Mesendoderm (in vitro differentiated cells): ENCODE measurements around the gene UBE2V1.
A peak's percentile ranks its signal among the peaks of the same experiment; 100 is the strongest.

Experiments
- DNase-seq: peaks from one replicate; pipeline ENCODE4 v3.0.0; 2013
- H2AK5ac ChIP-seq: 2 replicates; pipeline ENCODE4 v1.6.1; 2013; ENCODE audit warnings: low read length, inconsistent platforms
- H2BK120ac ChIP-seq: 2 replicates; pipeline ENCODE4 v1.6.1; 2013; ENCODE audit warnings: low read depth, mild to moderate bottlenecking, low read length, moderate library complexity, mixed read lengths
- H2BK15ac ChIP-seq: replicated peaks from 2 replicates; pipeline ENCODE4 v1.6.1; 2013; ENCODE audit warnings: low read depth, mild to moderate bottlenecking, moderate library complexity
- H2BK5ac ChIP-seq: 2 replicates; pipeline ENCODE4 v1.6.1; 2013; ENCODE audit warnings: low read length, inconsistent platforms
- H3K18ac ChIP-seq: 2 replicates; pipeline ENCODE4 v1.6.1; 2013; ENCODE audit warnings: mild to moderate bottlenecking, low read length, mixed read lengths
- H3K23ac ChIP-seq: one replicate; pipeline ENCODE4 v1.6.1; 2013; ENCODE audit warnings: low read length
- H3K27ac ChIP-seq: 2 replicates; pipeline ENCODE4 v1.5.1; 2013; ENCODE audit warnings: low read depth, mild to moderate bottlenecking, inconsistent platforms, low read length, moderate library complexity
- H3K27me3 ChIP-seq: 2 replicates; pipeline ENCODE4 v1.6.1; 2013; ENCODE audit warnings: low read length, control low read depth, mild to moderate bottlenecking, inconsistent platforms; ENCODE audit not compliant: insufficient read depth, poor library complexity
- H3K36me3 ChIP-seq: 2 replicates; pipeline ENCODE4 v1.6.1; 2013; ENCODE audit warnings: low read length, inconsistent platforms; ENCODE audit not compliant: control insufficient read depth, insufficient read depth
- H3K4ac ChIP-seq: one replicate; pipeline ENCODE4 v1.6.1; 2013; ENCODE audit warnings: low read depth, mild to moderate bottlenecking, low read length, moderate library complexity
- H3K4me1 ChIP-seq: 2 replicates; pipeline ENCODE4 v1.6.1; 2013; ENCODE audit warnings: low read depth, low read length, inconsistent platforms; ENCODE audit not compliant: control insufficient read depth
- H3K4me2 ChIP-seq: 2 replicates; pipeline ENCODE4 v1.6.1; 2013; ENCODE audit warnings: low read length
- H3K4me3 ChIP-seq: 2 replicates; pipeline ENCODE4 v1.5.1; 2013; ENCODE audit warnings: mild to moderate bottlenecking, low read length
- H3K56ac ChIP-seq: one replicate; pipeline ENCODE4 v1.6.1; 2013; ENCODE audit warnings: low read length
- H3K79me1 ChIP-seq: 2 replicates; pipeline ENCODE4 v1.6.1; 2013; ENCODE audit warnings: low read length, inconsistent platforms
- H3K79me2 ChIP-seq: 2 replicates; pipeline ENCODE4 v1.6.1; 2013; ENCODE audit warnings: mild to moderate bottlenecking, low read length; ENCODE audit not compliant: control insufficient read depth, insufficient read depth
- H3K9ac ChIP-seq: 2 replicates; pipeline ENCODE4 v1.6.1; 2013; ENCODE audit warnings: low read length, inconsistent platforms
- H4K5ac ChIP-seq: one replicate; pipeline ENCODE4 v1.6.1; 2013; ENCODE audit warnings: low read length
- H4K8ac ChIP-seq: one replicate; pipeline ENCODE4 v1.6.1; 2013; ENCODE audit warnings: low read depth, mild to moderate bottlenecking, control low read depth, low read length, moderate library complexity
- WGBS: extraction: QIAGEN DNeasy Blood & Tissue Kit; methylation state at CpG from one replicate; pipeline ENCODE4 v1.1.7; 2013; ENCODE audit warnings: low lambda C conversion rate, missing lambda C conversion rate; ENCODE audit not compliant: insufficient coverage; ENCODE audit errors: extremely low coverage; 5-methylcytosine and 5-hydroxymethylcytosine counted together

Gene UBE2V1

DNA sequence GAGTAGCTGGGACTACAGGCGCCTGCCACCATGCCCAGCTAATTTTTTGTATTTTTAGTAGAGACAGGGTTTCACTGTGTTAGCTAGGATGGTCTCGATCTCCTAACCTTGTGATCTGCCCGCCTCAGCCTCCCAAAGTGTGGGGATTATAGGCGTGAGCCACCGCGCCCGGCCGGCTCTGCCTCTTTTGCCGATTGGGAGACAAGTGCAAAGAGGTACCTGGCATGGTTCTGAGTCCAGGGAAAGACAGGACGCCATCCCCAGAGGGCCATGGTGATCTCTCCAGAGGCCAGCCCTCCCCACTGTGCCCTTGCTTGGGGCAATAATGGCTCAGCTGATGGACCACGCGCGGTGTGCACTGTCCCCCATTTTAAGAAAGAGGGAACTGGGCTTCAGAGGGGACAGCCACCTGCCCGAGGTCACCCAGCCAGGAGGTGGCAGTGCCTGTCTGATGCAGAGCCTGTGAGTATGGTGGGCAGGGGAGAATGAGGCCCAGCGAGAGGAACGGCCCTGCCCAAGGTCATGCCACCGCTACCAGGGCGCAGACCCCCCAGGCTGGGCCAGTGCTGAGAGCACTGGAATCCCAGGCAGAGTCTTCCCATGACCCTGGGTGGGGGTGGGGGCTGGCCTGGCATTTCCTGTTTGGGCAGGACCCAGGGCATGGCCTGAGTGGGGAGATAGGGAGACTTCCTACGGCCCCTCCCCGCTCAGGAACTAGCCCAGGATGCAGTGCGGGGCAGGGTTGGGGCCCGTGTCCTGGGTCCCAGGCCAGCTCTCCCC, 69.2 kb downstream of the UBE2V1 start:
- Histone ChIP-seq H3K18ac (no peak overlapping the region), H3K36me3 (no peaks in the 10 kb centered on the region), H2BK120ac (no peak overlapping the region), H3K27me3 (no peaks in the 10 kb centered on the region), H2BK5ac (no peak overlapping the region), H4K5ac (no peak overlapping the region), H2AK5ac (no peak overlapping the region), H2BK15ac (no peak overlapping the region), H3K27ac (no peak overlapping the region), H4K8ac (no peak overlapping the region), H3K23ac (peak overlapping the region; percentile 6), H3K4ac (no peak overlapping the region), H3K79me1 (no peaks in the 10 kb centered on the region), H3K4me1 (no peaks in the 10 kb centered on the region), H3K9ac (no peak overlapping the region), H3K4me2 (no peak overlapping the region), H3K79me2 (no peaks in the 10 kb centered on the region), H3K4me3 (no peak overlapping the region), H3K56ac (peak overlapping the region; percentile 19)
- no peak for DNase-seq
- no CpG with 5 or more reads among the region's 22 CpGs for WGBS

DNA sequence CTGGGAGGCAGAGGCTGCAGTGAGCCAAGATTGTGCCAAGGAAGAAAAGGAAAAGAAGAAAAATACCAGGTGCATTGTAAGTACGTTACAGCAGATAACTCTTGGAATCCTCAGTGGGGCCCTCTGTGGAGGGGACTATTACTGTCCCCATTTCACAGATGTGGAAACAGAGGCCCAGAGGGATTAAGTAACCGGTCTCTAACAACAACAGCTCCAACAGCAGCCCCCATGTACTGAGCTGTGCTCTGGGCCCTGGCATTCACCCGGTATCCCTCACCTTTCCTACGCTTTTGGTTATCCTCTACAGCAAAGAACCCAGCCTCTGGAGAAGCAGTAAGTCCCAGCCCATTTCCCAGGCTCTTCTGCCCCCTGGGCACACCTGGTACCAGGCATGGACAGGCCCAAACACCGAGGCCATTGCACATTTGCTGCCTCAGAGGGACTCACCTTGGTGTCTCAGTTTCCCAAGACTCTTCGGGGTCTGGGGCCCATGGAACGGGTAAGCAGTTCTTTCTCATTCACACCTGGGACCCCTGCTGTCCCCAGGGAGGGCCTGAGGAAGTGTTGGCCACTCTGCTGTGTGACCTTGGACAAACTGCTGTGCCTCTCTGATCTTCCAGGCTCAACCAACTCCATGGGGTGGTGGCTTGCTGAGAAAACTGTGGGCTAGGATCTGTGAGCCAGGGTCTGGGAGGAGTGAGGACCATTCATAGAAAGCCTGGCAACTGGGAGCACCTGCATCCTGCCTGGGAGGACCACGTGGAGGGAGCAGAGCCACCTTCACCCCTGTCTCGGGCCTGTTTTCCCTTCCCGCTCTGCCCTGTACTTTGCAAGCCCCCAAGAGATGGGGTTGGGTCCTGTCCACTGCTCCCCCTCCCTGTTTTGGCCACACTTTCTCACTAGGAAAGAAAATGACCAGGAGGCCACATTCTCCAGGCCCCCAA, 70.3 kb downstream of the UBE2V1 start:
- H3K36me3 ChIP-seq, result no peaks in the 10 kb centered on the region
- H3K79me1 ChIP-seq, result no peaks in the 10 kb centered on the region
- WGBS, result no CpG with 5 or more reads among the region's 10 CpGs
- H3K4me2 ChIP-seq, result no peak overlapping the region
- H3K18ac ChIP-seq, result no peak overlapping the region
- H2BK120ac ChIP-seq, result no peak overlapping the region
- H3K27me3 ChIP-seq, result no peaks in the 10 kb centered on the region
- no peak overlapping the region for H2BK5ac ChIP-seq
- DNase-seq, result no peak
- no peak overlapping the region for H3K4me3 ChIP-seq
- H2AK5ac ChIP-seq, result no peak overlapping the region
- no peak overlapping the region for H4K5ac ChIP-seq
- no peak overlapping the region for H2BK15ac ChIP-seq
- H3K23ac ChIP-seq, result no peak overlapping the region
- no peak overlapping the region for H3K4ac ChIP-seq
- H3K9ac ChIP-seq, result no peak overlapping the region
- H3K27ac ChIP-seq, result no peak overlapping the region
- no peaks in the 10 kb centered on the region for H3K4me1 ChIP-seq
- H3K56ac ChIP-seq, result no peak overlapping the region
- H4K8ac ChIP-seq, result no peak overlapping the region
- no peaks in the 10 kb centered on the region for H3K79me2 ChIP-seq

DNA sequence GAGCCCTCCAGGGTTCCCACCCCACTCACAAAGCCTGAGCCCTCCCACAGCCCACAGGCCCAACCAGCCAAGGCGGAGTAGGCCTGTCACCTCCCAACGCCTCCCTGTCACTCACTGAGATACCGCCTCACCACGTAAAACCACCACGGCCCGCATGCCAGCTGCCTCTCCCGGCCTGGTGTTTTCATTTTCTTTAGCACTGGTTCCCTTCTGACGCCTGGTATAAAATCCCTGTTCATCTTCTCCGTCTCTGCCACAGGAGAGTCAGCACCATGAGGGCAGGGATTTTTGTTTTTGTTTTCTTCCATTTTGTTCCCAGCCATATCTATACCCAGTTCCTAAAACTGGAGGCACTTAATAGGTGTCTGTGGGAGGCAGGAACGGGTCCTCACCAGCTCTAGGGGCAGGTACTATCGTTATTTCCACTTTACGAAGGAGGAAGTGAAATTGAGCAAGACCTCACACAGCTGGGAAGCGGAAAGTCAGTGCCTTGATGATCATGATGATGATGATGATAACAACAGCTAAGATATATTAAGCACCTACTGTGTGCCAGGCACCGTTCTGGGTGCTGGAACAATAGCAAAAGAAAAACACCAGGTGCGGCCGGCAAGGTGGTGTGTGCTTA, 71.6 kb downstream of the UBE2V1 start:
- H3K36me3 ChIP-seq, result no peaks in the 10 kb centered on the region
- peak overlapping the region; percentile 37 for H2BK5ac ChIP-seq
- H3K56ac ChIP-seq, result peak overlapping the region; percentile 70
- H2BK120ac ChIP-seq, result no peak overlapping the region
- H3K4ac ChIP-seq, result no peak overlapping the region
- DNase-seq, result no peak
- H3K79me1 ChIP-seq, result no peaks in the 10 kb centered on the region
- peak overlapping the region; percentile 52 for H3K23ac ChIP-seq
- H3K4me2 ChIP-seq, result no peak overlapping the region
- H4K8ac ChIP-seq, result no peak overlapping the region
- no CpG with 5 or more reads among the region's 16 CpGs for WGBS
- no peak overlapping the region for H3K27ac ChIP-seq
- no peak overlapping the region for H2AK5ac ChIP-seq
- H3K9ac ChIP-seq, result peak overlapping the region; percentile 24
- no peak overlapping the region for H4K5ac ChIP-seq
- H3K79me2 ChIP-seq, result no peaks in the 10 kb centered on the region
- no peak overlapping the region for H2BK15ac ChIP-seq
- H3K4me1 ChIP-seq, result no peaks in the 10 kb centered on the region
- H3K4me3 ChIP-seq, result no peak overlapping the region
- no peaks in the 10 kb centered on the region for H3K27me3 ChIP-seq
- no peak overlapping the region for H3K18ac ChIP-seq

DNA sequence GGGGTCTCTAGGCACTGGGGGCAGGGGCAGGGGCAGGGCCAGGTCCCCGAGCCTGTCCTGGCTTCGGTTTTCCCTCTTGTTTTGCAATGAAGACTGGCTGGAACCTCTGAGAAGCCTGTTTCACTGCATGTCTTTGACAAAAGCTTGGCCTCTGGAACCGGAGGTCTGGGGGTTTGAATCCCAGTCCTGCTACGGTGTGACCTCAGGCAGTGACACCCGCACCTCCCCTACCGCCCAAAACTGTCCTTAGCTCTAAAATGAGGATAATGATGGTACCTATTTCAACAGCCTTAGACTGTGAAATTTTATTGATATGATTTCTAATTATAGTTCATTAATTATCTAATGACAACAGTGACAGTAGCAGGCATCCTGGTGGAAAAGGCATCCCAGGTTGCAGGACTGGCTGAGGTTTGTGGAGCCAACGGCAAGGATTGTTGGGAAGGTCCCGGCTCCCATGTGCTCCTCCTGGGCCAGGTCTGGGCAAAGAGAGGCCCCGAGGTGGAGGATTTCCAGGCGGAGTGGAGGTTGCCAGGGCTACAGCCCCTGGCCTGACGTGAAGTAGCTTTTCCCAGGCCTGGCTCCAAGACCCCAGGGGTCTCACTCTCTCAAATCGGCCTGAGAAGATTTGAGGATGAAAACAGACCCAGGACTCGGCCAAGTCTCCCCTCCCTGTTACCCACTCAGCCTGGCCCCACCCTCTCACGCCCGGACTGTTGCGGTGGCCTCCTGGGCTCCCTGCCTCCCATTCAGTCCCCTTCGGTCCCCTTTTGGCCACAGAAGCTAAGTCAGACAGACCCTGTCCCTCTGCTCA, 72.3 kb downstream of the UBE2V1 start:
- no peak overlapping the region for H2BK120ac ChIP-seq
- H3K4me1 ChIP-seq, result no peaks in the 10 kb centered on the region
- H3K79me2 ChIP-seq, result no peaks in the 10 kb centered on the region
- H3K79me1 ChIP-seq, result no peaks in the 10 kb centered on the region
- no peak overlapping the region for H2AK5ac ChIP-seq
- no peak overlapping the region for H3K4me2 ChIP-seq
- no peaks in the 10 kb centered on the region for H3K36me3 ChIP-seq
- DNase-seq, result no peak
- peak overlapping the region; percentile 24 for H3K9ac ChIP-seq
- H2BK5ac ChIP-seq, result peak overlapping the region; percentile 37
- H3K27me3 ChIP-seq, result no peaks in the 10 kb centered on the region
- H3K23ac ChIP-seq, result peak overlapping the region; percentile 52
- no peak overlapping the region for H3K4me3 ChIP-seq
- H3K4ac ChIP-seq, result peak overlapping the region; percentile 17
- WGBS, result no CpG with 5 or more reads among the region's 17 CpGs
- peak overlapping the region; percentile 70 for H3K56ac ChIP-seq
- no peak overlapping the region for H2BK15ac ChIP-seq
- peak overlapping the region; percentile 4 for H3K18ac ChIP-seq
- peak overlapping the region; percentile 1 for H3K27ac ChIP-seq
- no peak overlapping the region for H4K5ac ChIP-seq
- no peak overlapping the region for H4K8ac ChIP-seq

DNA sequence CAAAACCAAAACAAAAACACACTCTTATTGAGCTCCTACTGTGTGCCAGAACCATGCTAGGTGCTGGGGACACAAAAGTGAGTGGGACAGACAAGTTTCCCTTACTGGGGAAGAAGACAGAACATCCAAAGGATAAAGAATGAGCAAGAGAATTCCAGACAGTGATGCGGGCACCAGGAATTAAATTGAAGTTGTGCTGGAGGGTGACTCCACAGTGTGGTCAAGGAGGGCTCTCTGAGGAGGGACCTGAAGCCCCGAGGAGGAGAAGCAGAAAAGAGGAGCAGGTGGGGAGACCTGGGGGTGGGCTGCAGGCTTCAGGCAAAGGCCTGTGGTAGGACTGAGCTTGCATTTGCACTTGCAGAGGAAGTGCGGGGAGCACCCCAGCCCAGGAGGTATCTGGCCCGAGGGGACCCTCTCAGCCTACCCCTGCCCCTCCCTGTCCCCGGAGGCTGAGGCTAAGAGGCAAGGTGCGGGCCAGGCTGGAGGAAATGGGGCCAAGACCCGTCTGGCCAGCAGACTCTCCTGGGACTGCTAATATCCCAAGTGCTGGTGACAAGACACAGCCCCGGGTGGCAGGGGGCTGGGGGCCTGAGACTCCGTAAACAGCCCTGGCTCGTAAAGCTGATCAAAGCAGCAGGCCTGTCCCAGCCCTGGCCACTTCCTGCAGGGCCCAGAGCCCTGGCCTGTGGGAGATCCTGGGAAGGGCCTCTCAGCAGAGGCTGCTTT, 73.1 kb downstream of the UBE2V1 start:
- peak overlapping the region; percentile 4 for H3K18ac ChIP-seq
- peak; percentile 67 for DNase-seq
- H2BK5ac ChIP-seq, result peak overlapping the region; percentile 45
- H3K79me1 ChIP-seq, result no peaks in the 10 kb centered on the region
- H3K27ac ChIP-seq, result peak overlapping the region; percentile 1
- H4K8ac ChIP-seq, result no peak overlapping the region
- H3K56ac ChIP-seq, result peak overlapping the region; percentile 70
- WGBS, result no CpG with 5 or more reads among the region's 10 CpGs
- peak overlapping the region; percentile 27 for H3K9ac ChIP-seq
- no peak overlapping the region for H2BK15ac ChIP-seq
- H3K36me3 ChIP-seq, result no peaks in the 10 kb centered on the region
- no peak overlapping the region for H3K4me2 ChIP-seq
- H2AK5ac ChIP-seq, result no peak overlapping the region
- H2BK120ac ChIP-seq, result no peak overlapping the region
- H3K79me2 ChIP-seq, result no peaks in the 10 kb centered on the region
- H3K4me1 ChIP-seq, result no peaks in the 10 kb centered on the region
- H3K23ac ChIP-seq, result no peak overlapping the region
- H3K27me3 ChIP-seq, result no peaks in the 10 kb centered on the region
- H3K4ac ChIP-seq, result peak overlapping the region; percentile 17
- H3K4me3 ChIP-seq, result no peak overlapping the region
- H4K5ac ChIP-seq, result no peak overlapping the region
